Mammary epithelial cell (primary cell): ENCODE results near the gene CRAMP1.

Experiments
- CTCF ChIP-seq, 2 donors: IDR thresholded peaks in 1 of 2; conservative IDR thresholded peaks in 1 of 2; 2 replicates each; pipeline ENCODE4 v1.5.1; 2011 to 2012; ENCODE audit warnings: inconsistent platforms in 2 of 2, low read length in 2 of 2, mild to moderate bottlenecking in 2 of 2, control low read depth in 1 of 2, low read depth in 1 of 2; ENCODE audit not compliant: insufficient read depth in 1 of 2; ENCODE audit errors: extremely low read depth in 1 of 2
- EZH2 ChIP-seq: IDR thresholded peaks from 2 replicates; pipeline ENCODE4 v1.6.1; 2012; ENCODE audit warnings: low read length, inconsistent platforms, borderline replicate concordance

- TF ChIP-seq CTCF (conservative IDR thresholded peaks at IDR 0.05 in 1 of 2, IDR thresholded peaks at IDR 0.05 in 1 of 2; ENCODE audit: extremely low read depth in 1 of 2, insufficient read depth in 1 of 2, low read depth in 1 of 2, low read length in 2 of 2) (no peak), EZH2 (no peak)
Observed at GRCh38 chr16:1642148-1642547, 30.0 kb downstream of the CRAMP1 start.
